Sigmoid colon (tissue), 7 donors: ENCODE data around the gene FNDC3A. TPM values are rescaled to one million over a fixed set of nuclear protein-coding genes. Genes with fewer than 3 reads are reported as not detected.
"Not testable (repeated sequence)": the region's sequence is repeated elsewhere in the genome, so short reads cannot be mapped to it uniquely, and the experiment has no call there.

Experiments used
- DNase-seq: peaks from one replicate; pipeline ENCODE4 v3.0.0-alpha.2; 2019
- H3K27ac ChIP-seq, 4 donors: fragments of 200-600 bp; sonication (generic); one replicate each; pipeline ENCODE4 v1.5.1; 2016 to 2019; ENCODE audit warnings: mild to moderate bottlenecking in 1 of 4
- H3K27me3 ChIP-seq, 3 donors: fragments of 200-600 bp; sonication (generic); one replicate each; pipeline ENCODE4 v1.5.1; 2019; ENCODE audit warnings: mild to moderate bottlenecking in 1 of 3
- H3K36me3 ChIP-seq, 4 donors: fragments of 200-600 bp; sonication (generic); one replicate each; pipeline ENCODE4 v1.5.1; 2016 to 2019
- H3K4me1 ChIP-seq, 4 donors: fragments of 200-600 bp; sonication (generic); one replicate each; pipeline ENCODE4 v1.5.1; 2017 to 2019
- H3K4me3 ChIP-seq, 4 donors: fragments of 200-600 bp; sonication (generic); one replicate each; pipeline ENCODE4 v1.5.1; 2017 to 2019; ENCODE audit warnings: mild to moderate bottlenecking in 2 of 4, moderate library complexity in 1 of 4
- H3K9me3 ChIP-seq, 4 donors: fragments of 200-600 bp in 3 of 4; sonication (generic) in 3 of 4; one replicate each; pipeline versions ENCODE4 v1.5.1 to v1.6.1; 2013 to 2019
- CTCF ChIP-seq, 4 experiments: fragments of 450-650 bp in 3 of 4; fragments of 200-600 bp in 1 of 4; IDR thresholded peaks; one replicate each; pipeline ENCODE4 v1.5.1; 2016 to 2019; ENCODE audit warnings: antibody characterized with exemption in 4 of 4, mild to moderate bottlenecking in 3 of 4, moderate library complexity in 2 of 4
- EP300 ChIP-seq, 4 donors: sonication (generic); formaldehyde crosslinking; IDR thresholded peaks; one replicate each; pipeline ENCODE4 v1.6.1; 2017; ENCODE audit warnings: antibody characterized with exemption in 4 of 4
- POLR2A ChIP-seq, 2 donors: fragments of 450-650 bp; IDR thresholded peaks; one replicate each; pipeline ENCODE4 v1.6.1; 2016; ENCODE audit warnings: antibody characterized with exemption in 2 of 2, mild to moderate bottlenecking in 2 of 2, moderate library complexity in 2 of 2
- POLR2AphosphoS5 ChIP-seq, 4 donors: sonication (generic); formaldehyde crosslinking; IDR thresholded peaks; one replicate each; pipeline ENCODE4 v1.6.1; 2017; ENCODE audit warnings: antibody characterized with exemption in 4 of 4
- WGBS, 2 donors: extraction: QIAGEN DNeasy Blood & Tissue Kit; methylation state at CpG; one replicate each; pipeline ENCODE4 v1.1.7; 2013; 5-methylcytosine and 5-hydroxymethylcytosine counted together
- intact Hi-C: fragments of 100-400 bp; cut with DNase I; formaldehyde crosslinking; loops from one replicate; pipeline ENCODE4 v1.15.1; 2023
- polyA plus RNA-seq, 3 donors: library from polyadenylated mRNA; stranded (reverse); fragments of 200-250 nt; gene quantifications; one replicate each; pipeline ENCODE4 v1.2.3, GENCODE V29; 2013
- total RNA-seq, 4 donors: library from RNA; depleted of rRNA; stranded (reverse); fragments of >200 nt; gene quantifications; one replicate each; pipeline ENCODE4 v1.1.0, GENCODE V29; 2016
- donor health status: healthy with polysubstance abuse.
- donor health status: Bipolar disorder and iron deficiency.
- donor health status: healthy.

FNDC3A gene
- total and polyA plus RNA-seq, 7 donors = 14.4 to 61.4 (median 47.8) TPM

- H3K27ac ChIP-seq = no peak overlapping the region
- intact Hi-C loops = no loop called here
- no peak for TF ChIP-seq POLR2A (IDR thresholded peaks at IDR 0.05)
- TF ChIP-seq POLR2AphosphoS5 (IDR thresholded peaks at IDR 0.05) = no peak
- no peak for TF ChIP-seq CTCF (IDR thresholded peaks at IDR 0.05)
- no peak for TF ChIP-seq EP300 (IDR thresholded peaks at IDR 0.05)
- peaks cover 0 to 2% (median 0%) of the 10 kb centered on the region in 4 donors for H3K4me1 ChIP-seq
- no peak for DNase-seq
- H3K4me3 ChIP-seq = no peak overlapping the region
- no peaks in the 10 kb centered on the region for H3K9me3 ChIP-seq
- H3K27me3 ChIP-seq = no peaks in the 10 kb centered on the region
- H3K36me3 ChIP-seq = peaks cover 0 to 71% (median 13%) of the 10 kb centered on the region in 4 donors
Measured at GRCh38 chr13:49140910-49141611, 165.3 kb downstream of the FNDC3A start.

- DNase-seq = no peak
- Histone ChIP-seq H3K4me3 (peak overlapping the region in 1 of 4 donors; percentile 17), H3K4me1 (no peaks in the 10 kb centered on the region), H3K9me3 (peaks cover 0 to 4% (median 0%) of the 10 kb centered on the region in 4 donors), H3K36me3 (peaks cover 0 to 68% (median 5%) of the 10 kb centered on the region in 4 donors), H3K27me3 (no peaks in the 10 kb centered on the region), H3K27ac (peak overlapping the region; percentile 15 to 60 (median 34))
- no peak for TF ChIP-seq POLR2A (IDR thresholded peaks at IDR 0.05)
- no peak for TF ChIP-seq EP300 (IDR thresholded peaks at IDR 0.05)
- TF ChIP-seq POLR2AphosphoS5 (IDR thresholded peaks at IDR 0.05) = no peak
- no peak for TF ChIP-seq CTCF (IDR thresholded peaks at IDR 0.05)
- intact Hi-C loops = no loop called here
- 34 to 36% methylated on average over 2 of the region's 2 CpGs for WGBS, 2 donors
Measured at GRCh38 chr13:49146950-49147355, 171.2 kb downstream of the FNDC3A start.

- Histone ChIP-seq H3K4me3 (no peak overlapping the region), H3K36me3 (peaks cover 0 to 68% (median 5%) of the 10 kb centered on the region in 4 donors), H3K27me3 (no peaks in the 10 kb centered on the region), H3K9me3 (peaks cover 0 to 4% (median 0%) of the 10 kb centered on the region in 4 donors), H3K27ac (no peak overlapping the region), H3K4me1 (no peaks in the 10 kb centered on the region)
- no peak for TF ChIP-seq POLR2A (IDR thresholded peaks at IDR 0.05)
- TF ChIP-seq POLR2AphosphoS5 (IDR thresholded peaks at IDR 0.05) = no peak
- TF ChIP-seq CTCF (IDR thresholded peaks at IDR 0.05) = no peak
- no peak for TF ChIP-seq EP300 (IDR thresholded peaks at IDR 0.05)
- intact Hi-C loops = no loop called here
- no peak for DNase-seq
- WGBS, 2 donors = 99% methylated on average over 1 of the region's 1 CpG
Measured at GRCh38 chr13:49148405-49148804, 172.7 kb downstream of the FNDC3A start.

GRCh38 chr13:49157955-49158584, 182.4 kb downstream of the FNDC3A start:
- H3K27me3 ChIP-seq, H3K9me3 ChIP-seq, H3K4me1 ChIP-seq, H3K4me3 ChIP-seq, DNase-seq, H3K27ac ChIP-seq, intact Hi-C loops: not testable (repeated sequence)
- WGBS, 2 donors = 93 to 95% methylated on average over 35 of the region's 35 CpGs
- peaks cover 0 to 11% (median 2%) of the 10 kb centered on the region in 4 donors for H3K36me3 ChIP-seq

GRCh38 chr13:49163162-49163561, 187.4 kb downstream of the FNDC3A start:
- peaks cover 0 to 37% (median 12%) of the 10 kb centered on the region in 4 donors for H3K36me3 ChIP-seq

More at GRCh38 chr13:49163162-49163561, 187.4 kb downstream of the FNDC3A start:
- WGBS, 2 donors = 98% methylated on average over 8 of the region's 8 CpGs
- H3K27ac ChIP-seq, H3K9me3 ChIP-seq, H3K4me3 ChIP-seq, intact Hi-C loops, DNase-seq, H3K4me1 ChIP-seq, H3K27me3 ChIP-seq: not testable (repeated sequence)
